NCI-H2227 (cell line): ENCODE results near the gene TMEM240.
"Not testable (repeated sequence)": the region's sequence is repeated elsewhere in the genome, so short reads cannot be mapped to it uniquely, and the experiment has no call there.

Experiments
- DNase-seq: peaks from one replicate; lab custom pipeline; 2025; ENCODE audit not compliant: unreplicated experiment; lab: John Stamatoyannopoulos, UW

TMEM240 gene

GRCh38 chr1:1524750-1525383 is 15.6 kb downstream of the TMEM240 start:
- DNase-seq, result not testable (repeated sequence)

DNA sequence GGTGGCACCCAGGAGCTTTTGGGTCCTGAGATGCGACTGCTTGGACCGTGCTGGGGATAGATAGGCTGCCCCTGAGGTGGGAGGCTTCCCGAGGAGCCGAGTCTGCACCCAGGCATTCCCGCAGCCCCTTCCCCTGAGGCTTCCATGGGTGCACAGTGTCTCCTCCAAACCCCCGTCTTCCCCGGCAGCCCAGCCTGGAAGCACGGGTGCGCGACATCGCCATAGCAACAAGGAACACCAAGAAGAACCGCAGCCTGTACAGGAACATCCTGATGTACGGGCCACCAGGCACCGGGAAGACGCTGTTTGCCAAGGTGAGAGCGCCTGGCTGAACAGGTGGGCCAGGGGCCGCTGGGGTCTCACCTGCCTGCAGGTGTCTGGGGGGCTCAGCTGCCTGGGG is 16.8 kb downstream of the TMEM240 start:
- not testable (repeated sequence) for DNase-seq

DNA sequence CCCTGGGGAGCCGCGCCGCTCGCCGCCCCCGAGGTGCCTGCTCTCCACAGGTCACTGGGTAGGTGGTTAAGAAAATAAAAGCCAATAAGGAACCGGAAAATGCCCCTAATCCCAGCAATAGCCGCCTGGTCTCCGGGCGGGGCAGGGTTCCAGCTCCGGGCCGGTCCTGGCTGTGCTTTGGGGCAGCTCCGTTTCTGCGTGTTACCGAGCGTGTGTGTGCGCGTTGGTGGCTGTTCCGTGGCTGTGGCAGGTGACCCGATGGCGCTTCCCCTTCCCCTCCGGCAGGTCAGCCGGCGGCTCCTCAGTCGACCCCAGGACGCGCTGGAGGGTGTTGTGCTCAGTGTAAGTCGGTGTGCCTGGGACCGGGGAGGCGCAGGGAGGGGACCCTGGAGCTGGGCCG is 17.2 kb downstream of the TMEM240 start:
- DNase-seq, result not testable (repeated sequence)

DNA sequence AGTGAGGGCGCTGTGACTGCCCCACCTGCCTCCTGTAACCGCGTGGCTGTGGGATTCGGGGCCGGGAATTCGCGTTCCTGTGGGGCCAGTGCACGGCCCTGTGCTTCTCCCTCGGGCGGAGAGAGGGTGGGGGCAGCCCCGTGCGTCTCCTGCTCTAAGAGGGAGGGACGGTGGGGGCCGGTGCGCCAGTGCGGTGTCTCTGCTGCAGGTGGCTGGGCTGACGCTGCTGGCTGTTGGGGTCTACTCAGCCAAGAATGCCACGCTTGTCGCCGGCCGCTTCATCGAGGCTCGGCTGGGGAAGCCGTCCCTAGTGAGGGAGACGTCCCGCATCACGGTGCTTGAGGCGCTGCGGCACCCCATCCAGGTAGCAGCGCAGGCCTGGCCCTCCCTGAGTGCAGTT is 17.9 kb downstream of the TMEM240 start:
- DNase-seq, result not testable (repeated sequence)

- DNase-seq, result no peak
Observed at GRCh38 chr1:1521331-1521730, 19.1 kb downstream of the TMEM240 start.

DNA sequence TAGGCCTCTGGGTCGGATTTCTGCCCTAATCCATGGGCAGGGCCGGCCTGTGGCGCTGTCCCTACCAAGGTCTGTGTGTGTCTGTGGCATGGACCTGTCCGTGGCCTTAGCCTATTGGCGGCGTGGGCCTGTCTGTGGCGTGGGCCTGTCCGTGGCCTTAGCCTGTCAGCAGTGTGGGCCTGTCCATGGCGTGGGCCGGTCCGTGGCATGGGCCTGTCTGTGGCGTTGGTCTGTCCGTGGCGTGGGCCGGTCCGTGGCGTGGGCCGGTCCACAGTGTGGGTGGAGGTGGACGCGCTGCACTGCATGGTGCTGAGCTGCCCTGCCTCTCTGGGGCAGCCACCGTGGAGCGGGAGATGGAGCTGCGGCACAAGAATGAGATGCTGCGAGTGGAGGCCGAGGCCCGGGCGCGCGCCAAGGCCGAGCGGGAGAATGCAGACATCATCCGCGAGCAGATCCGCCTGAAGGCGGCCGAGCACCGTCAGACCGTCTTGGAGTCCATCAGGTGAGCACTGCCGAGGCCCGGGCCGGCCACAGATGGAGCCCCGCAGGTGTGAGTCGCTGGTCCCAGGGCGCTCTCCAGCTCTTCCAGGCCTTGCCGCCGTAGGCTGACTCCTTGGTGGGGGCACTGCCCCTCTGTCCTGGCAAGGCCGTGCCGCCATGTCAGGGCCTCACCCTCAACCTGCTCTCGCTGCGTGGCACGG is 20.5 kb downstream of the TMEM240 start:
- not testable (repeated sequence) for DNase-seq

- DNase-seq, result not testable (repeated sequence)
Observed at GRCh38 chr1:1518621-1519007, 21.8 kb downstream of the TMEM240 start.

DNA sequence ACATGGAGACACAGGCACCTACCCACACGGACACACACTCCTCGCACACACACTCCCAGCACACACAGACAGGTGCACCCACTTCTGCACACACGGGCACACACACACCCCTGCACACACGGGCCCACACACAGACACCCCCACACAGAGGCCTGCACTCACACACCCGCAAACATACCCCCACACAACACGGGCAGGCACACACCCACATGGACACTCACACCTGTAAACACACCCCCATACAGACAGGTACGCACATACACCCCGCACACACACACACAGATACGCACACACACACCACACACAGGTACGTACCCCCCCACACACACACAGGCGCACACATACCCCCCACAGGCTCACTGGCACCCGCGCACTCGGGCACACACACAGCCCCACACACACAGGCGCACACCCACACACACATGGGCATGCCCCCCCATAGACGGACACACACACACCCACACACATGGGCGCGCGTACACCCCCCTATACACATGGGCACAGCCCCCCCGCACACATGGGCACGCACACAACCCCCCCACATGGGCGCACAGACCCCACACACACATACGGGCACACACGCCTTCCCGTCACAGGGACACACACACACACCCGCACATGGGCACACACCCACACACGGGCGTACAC is 22.3 kb downstream of the TMEM240 start:
- DNase-seq, result no peak

DNA sequence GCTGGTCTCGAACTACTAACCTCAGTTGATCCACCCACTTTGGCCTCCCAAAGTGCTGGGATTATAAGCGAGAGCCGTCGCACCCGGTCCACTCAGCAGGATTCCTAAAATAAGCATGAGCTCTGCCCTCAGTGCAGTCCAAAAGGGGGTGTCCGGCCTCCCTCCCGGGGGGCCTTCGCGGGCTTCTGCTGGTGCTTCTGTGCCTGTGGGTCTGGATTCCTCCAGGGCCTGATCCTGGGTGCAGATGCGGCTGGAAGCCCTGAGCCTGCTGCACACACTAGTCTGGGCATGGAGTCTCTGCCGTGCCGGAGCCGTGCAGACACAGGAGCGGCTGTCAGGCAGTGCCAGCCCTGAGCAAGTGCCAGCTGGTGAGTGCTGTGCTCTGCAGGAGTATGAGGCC is 23.5 kb downstream of the TMEM240 start:
- DNase-seq, result not testable (repeated sequence)

- DNase-seq, result not testable (repeated sequence)
Observed at GRCh38 chr1:1514376-1514775, 26.0 kb downstream of the TMEM240 start.

DNA sequence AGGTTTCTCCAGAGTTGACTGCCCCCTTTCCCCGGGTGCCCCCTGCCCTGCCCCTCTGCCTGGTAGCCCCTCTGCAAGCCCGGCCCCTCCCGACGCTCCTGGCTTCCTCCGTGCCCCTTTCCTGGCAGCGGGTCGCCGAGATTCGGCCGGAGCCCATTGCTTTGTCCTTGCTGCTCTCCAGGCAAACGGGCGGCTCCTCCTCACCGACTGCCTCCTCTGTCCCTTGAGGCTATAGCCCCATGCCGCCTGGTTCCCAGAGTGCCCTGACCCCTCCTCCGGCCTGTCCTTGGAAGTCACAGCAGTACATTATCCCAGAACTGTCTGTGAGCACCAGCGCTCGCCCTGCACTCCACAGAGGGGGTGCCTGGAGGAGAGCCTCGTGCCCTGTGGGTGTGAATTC is 26.7 kb downstream of the TMEM240 start:
- not testable (repeated sequence) for DNase-seq

DNA sequence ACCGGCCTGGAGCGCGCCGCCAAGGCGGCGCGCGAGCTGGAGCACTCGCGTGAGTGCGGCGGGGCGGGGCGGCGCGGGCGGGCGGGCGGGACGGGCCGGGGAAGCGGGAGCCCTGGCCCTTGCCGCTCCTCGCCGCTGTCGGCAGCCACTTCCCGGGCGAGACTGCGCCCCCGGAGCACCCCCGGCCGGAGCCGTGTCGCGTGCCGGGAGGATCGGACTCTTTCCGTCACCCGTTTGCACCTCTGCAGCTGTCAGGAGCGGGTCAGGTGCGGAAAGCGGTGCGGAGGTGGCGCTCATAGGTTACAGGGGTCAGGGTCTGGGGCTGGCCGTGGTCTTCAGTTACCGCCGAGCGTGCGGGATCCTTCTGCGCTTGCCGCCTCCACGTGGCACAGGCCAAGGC is 28.0 kb downstream of the TMEM240 start:
- not testable (repeated sequence) for DNase-seq

GRCh38 chr1:1511533-1512285 is 28.7 kb downstream of the TMEM240 start, which contains the start of gene ATAD3A:
Gene ATAD3A (plus strand): TSS chr1:1512162. CDS start chr1:1512269, 107 bp downstream.
- DNase-seq, result peak; percentile 99

DNA sequence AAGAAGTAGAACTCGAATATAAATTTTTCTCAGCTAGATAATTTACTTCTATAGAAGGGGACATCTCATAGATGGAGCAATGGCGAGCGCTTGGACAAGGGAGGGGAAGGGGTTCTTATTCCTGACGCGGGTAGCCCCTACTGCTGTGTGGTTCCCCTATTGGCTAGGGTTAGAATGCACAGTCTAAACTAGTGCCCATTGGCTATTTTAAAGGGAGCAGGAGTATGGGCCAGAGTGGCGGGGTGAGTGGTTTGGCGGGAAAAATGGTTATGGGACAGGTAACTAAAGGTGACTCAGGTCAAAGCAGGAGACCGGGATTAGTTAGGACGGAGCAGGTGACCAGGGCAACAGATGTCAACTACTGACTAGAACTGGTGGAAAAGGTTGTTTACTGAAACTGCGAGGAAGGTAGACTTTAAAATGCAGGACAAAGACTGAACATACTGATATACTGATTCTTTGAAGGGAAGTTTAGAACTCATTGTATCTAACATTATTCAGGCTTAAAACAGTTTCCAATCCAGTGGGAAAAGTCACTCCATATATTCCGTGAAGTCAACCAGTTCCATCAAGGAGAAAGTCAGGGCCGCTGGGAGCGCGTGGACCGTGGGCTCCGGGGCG is 29.4 kb downstream of the TMEM240 start:
- peak; percentile 81 for DNase-seq

DNA sequence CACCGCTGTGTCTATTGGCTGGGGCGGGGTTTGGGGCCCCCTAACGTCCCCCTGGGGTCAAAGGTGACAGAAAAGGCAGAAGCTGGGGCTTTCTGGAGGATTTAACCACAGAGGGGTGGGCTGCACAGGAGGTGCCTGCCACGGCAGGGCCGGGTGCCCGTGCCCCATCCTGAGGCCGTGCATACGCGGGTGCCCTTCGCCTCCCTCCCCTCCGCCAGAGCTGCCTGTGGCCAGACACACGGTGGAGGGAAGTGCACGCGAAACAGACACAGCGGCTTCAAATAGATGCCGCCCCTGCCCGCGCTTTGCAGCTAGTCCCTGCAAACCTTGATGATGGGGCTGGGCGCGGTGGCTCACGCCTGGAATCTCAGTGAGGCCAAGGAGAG is 31.0 kb downstream of the TMEM240 start:
- not testable (repeated sequence) for DNase-seq

DNA sequence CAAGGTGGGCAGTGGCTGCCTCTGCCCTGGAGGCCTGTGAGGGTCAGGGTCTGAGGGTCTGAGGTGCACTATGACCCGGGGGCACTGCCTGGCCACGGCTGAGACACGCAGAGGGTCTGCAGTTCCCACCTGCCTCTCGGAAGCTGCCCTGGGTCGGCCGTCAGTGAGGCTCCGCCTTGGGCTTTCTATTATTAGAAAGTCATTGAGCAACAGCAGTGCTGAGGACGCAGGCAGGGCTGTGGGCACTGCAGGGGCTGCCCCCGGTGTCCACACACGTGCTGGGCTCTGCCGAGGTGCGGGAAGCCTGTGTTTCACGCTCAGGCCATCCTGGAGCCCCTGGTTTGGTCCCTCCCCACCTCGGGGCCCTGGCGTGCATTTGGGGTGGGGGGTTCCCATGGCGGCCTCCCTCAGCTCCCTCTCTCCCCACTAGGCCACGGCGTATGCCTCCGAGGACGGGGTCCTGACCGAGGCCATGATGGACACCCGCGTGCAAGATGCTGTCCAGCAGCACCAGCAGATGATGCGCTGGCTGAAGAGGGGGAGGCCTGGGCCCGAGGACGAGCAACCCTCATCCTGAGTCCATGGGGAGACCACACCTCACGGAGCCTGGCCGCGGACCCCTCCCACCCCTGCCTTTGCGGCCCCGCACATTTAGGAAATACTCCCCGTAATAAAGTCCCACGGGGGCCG is 31.5 kb downstream of the TMEM240 start:
- DNase-seq, result not testable (repeated sequence)

- DNase-seq, result no peak
Observed at GRCh38 chr1:1507305-1507704, 33.1 kb downstream of the TMEM240 start.

- not testable (repeated sequence) for DNase-seq
Observed at GRCh38 chr1:1505801-1506200, 34.6 kb downstream of the TMEM240 start.

- DNase-seq, result not testable (repeated sequence)
Observed at GRCh38 chr1:1505366-1505798, 35.0 kb downstream of the TMEM240 start.

DNA sequence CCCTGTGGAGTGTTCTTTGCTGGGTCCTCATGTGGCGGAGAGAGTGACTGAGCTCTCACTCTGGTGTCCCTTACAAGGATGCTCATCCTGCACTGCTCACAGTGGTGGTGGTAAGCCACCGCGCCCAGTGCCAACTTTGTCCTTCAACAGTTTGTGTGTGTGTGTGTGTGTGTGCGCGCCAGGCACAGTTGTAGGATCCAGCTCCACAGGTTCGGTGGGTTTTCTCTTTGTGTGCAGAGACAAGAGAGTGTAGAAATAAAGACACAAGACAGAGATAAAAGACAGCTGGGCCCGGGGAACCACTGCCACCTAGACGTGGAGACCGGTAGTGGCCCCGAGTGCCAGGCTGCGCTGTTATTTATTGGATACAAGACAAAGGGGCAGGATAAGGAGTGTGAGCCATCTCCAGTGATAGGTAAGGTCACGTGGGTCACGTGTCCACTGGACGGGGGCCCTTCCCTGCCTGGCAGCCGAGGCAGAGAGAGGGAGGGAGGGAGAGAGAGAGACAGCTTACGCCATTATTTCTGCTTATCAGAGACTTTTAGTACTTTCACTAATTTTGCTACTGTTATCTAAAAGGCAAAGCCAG is 35.6 kb downstream of the TMEM240 start:
- peak; percentile 28 for DNase-seq
